NCI-H1694 (cell line): ENCODE data around the gene GJB5.

Source experiments
- DNase-seq: peaks from one replicate; lab custom pipeline; 2025; lab: John Stamatoyannopoulos, UW

Gene GJB5

GRCh38 chr1:34776911-34777310 is 22.1 kb downstream of the GJB5 start:
- no peak for DNase-seq

GRCh38 chr1:34777519-34778321 is 22.9 kb downstream of the GJB5 start:
- no peak for DNase-seq

GRCh38 chr1:34778381-34778780 is 23.5 kb downstream of the GJB5 start:
- DNase-seq: no peak

- DNase-seq: no peak
Measured at GRCh38 chr1:34779005-34779404, 24.2 kb downstream of the GJB5 start.

- DNase-seq: no peak
Measured at GRCh38 chr1:34779526-34779925, 24.7 kb downstream of the GJB5 start.

GRCh38 chr1:34779962-34780361 is 25.1 kb downstream of the GJB5 start:
- DNase-seq: no peak

GRCh38 chr1:34780528-34780927 is 25.7 kb downstream of the GJB5 start:
- DNase-seq: no peak

- DNase-seq: no peak
Measured at GRCh38 chr1:34781071-34781843, 26.4 kb downstream of the GJB5 start, which contains the start of gene GJB3. Gene GJB3, plus strand, starts transcription at chr1:34781214. Its CDS starts 3,549 bp downstream, at chr1:34784763.

GRCh38 chr1:34781844-34782391 is 27.1 kb downstream of the GJB5 start:
- DNase-seq: no peak

GRCh38 chr1:34784751-34785221 is 29.9 kb downstream of the GJB5 start:
- no peak for DNase-seq

- DNase-seq: no peak
Measured at GRCh38 chr1:34785231-34785874, 30.5 kb downstream of the GJB5 start.

GRCh38 chr1:34785875-34786470 is 31.1 kb downstream of the GJB5 start:
- DNase-seq: no peak

- peak; percentile 73 for DNase-seq
Measured at GRCh38 chr1:34786521-34787325, 31.9 kb downstream of the GJB5 start.

GRCh38 chr1:34787461-34788420 is 32.9 kb downstream of the GJB5 start:
- DNase-seq: no peak

- DNase-seq: no peak
Measured at GRCh38 chr1:34790985-34791384, 36.1 kb downstream of the GJB5 start.

- DNase-seq: no peak
Measured at GRCh38 chr1:34792424-34792823, 37.6 kb downstream of the GJB5 start.

GRCh38 chr1:34792868-34793727 is 38.3 kb downstream of the GJB5 start, which contains the start of gene GJA4:
Gene GJA4, plus strand, starts transcription at chr1:34792999. Its CDS starts 1,215 bp downstream, at chr1:34794214.
- no peak for DNase-seq

GRCh38 chr1:34794001-34794789 is 39.3 kb downstream of the GJB5 start:
- DNase-seq: no peak
